GM19328 (cell line): ENCODE results near the gene THEM5.
"Not testable (repeated sequence)": the region's sequence is repeated elsewhere in the genome, so short reads cannot be mapped to it uniquely, and the experiment has no call there.

ENCODE experiments used
- ATAC-seq: cut with Tn5 transposase; IDR thresholded peaks from one replicate; pipeline ENCODE4 v1.9.1; 2021; ENCODE audit warnings: mild to moderate bottlenecking, moderate library complexity; ENCODE audit not compliant: unreplicated experiment

THEM5 gene

DNA sequence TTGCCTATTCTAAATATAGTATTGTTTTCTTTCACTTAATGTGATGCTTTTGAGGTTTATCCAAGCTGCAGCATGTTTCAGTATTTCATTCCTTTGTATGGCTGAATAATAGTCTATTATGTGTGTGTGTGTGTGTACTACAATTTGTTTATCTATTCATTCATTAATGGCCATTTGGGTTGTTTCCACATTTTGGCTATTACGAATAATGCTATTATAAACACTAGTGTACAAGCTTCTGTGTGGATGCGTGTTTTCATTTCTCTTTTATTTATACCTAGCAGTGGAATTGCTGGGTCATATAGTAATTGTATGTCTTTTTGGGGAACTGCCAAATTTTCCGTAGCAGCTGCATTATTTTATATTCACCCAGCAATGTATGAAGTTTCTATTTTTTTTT, 15.0 kb upstream of the THEM5 start:
- no peak for ATAC-seq

DNA sequence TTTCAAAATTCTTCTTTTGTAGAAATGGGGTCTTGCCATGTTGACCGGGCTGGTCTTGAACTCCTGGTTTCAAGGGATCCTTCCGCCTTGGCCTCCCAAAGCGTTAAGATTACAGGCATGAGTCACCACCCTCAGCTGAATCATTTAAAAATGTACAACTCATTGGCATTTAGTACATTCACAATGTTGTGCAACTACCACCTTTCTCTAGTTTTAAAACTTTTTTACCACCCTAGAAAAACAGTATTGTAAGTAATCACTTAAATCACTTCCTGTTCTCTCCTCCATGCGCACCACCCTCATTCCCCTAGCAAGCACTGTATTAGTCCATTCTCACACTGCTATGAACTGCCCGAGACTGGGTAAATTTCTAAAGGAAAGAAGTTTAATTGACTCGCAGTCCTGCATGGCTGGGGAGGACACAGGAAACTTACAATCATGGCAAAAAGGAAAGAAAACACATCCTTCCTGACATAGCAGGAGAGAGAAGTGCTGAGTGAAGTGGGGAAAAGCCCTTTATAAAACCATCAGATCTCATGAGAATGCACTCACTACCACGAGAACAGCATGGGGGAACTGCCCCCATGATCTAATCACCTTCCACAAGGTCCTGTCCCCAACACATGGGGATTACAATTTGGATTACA, 14.4 kb upstream of the THEM5 start:
- no peak for ATAC-seq

DNA sequence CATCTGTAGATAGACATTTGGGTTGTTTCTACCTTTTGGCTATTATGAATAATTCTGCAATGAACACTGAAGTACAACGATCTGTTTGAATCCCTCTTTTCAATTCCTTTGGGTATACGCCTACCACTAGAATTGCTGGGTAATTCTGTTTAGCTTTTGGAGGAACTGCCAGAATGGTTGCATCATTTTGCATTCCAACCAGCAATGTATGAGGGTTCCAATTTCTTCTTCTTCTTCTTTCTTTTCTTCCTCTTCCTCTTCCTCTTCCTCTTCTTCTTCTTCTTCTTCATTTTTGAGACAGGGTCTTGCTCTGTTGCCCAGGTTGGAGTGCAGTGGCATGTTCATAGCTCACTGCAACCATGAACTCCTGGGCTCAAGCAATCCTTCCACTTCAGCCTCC, 13.8 kb upstream of the THEM5 start:
- ATAC-seq, result no peak

DNA sequence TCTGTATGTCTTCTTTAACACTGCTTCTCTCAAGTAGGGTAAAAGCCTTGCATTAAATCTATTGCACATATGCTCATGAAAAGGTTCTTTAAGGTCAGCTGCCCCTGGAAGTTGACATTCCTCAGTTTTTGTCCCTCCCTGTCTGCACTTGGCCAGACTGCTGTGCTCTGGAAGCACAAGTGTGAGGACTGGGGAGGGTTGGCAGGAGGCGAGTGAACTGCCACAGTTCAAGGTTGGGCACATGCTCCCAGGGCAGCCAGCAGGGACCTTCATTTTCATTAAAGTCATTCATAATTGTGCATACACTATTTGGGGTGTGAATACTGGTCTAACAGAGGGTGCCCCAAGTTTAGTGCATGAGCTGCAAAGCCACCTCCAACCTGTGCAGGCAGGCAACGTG, 10.9 kb upstream of the THEM5 start:
- no peak for ATAC-seq

DNA sequence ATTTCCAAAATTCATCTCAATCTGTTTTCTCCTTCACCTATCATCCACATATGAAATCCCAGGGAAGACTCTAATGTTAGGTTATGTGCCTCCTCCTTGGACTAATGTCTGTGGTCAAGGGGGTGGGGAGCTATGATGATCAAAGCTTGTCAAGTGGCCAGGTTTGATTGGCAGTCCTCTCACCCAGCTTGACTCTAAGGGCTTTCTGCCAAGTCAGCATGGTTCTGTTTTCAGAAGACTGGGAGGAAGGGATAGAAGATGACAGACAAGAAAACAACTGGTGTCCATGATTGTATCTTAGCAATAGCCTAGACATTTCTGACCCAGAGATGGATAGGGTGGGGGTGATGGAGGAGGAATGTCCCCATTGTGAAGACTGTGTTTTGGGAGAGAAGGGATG, 9.1 kb upstream of the THEM5 start:
- no peak for ATAC-seq

DNA sequence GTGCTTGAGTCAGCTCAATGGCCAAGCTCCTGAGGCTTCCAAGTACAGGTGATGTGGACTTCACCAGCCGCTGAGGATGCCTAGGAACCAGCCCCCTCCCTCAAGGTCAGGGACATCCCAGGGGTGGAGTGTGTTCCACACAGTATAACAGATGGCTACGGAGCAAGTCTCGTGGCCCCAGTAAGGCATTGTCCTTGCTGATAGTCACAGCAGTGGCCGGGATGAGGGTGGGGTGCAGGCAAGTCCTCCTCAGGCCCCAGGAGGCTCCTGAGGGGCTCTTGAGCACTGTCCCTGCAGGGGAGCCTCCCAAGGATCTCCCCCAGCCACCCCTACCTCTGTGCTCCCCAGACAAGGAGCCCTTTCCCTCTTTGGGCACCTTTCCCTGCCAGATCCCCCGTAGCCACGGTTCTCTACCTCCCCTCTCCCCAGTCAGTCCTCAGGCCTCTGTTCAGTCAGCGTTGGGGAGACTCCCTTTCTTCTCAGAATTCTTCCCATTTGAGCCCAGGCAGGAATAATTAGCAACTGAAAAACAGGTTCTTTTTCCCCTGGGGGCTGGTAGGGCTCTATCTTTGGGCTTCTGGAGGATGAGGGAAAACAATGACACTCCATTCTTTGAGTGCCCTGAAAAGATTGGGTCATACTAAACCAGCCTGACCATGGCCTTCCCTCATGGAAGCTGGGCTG, 7.1 kb upstream of the THEM5 start:
- ATAC-seq, result no peak

DNA sequence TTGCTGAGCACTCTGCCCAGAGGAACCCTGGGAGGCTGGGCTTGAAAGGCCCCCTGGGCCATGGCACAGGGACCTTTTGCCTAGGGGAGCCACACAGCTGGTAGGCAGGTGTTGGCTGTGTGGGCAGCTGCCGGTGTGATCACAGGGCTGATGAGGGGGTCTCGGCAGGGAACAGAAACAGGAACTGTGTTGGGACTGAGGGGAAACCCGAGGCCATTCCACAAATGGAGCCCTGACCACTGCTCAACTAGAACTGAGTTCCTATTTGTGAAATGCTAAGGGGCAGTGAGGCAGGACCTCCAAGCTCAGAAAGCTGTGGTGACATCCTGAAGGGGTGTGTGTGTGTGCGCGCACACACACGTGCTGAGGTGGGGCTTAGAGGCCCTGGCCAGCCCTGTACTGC, 6.4 kb upstream of the THEM5 start:
- ATAC-seq, result no peak

DNA sequence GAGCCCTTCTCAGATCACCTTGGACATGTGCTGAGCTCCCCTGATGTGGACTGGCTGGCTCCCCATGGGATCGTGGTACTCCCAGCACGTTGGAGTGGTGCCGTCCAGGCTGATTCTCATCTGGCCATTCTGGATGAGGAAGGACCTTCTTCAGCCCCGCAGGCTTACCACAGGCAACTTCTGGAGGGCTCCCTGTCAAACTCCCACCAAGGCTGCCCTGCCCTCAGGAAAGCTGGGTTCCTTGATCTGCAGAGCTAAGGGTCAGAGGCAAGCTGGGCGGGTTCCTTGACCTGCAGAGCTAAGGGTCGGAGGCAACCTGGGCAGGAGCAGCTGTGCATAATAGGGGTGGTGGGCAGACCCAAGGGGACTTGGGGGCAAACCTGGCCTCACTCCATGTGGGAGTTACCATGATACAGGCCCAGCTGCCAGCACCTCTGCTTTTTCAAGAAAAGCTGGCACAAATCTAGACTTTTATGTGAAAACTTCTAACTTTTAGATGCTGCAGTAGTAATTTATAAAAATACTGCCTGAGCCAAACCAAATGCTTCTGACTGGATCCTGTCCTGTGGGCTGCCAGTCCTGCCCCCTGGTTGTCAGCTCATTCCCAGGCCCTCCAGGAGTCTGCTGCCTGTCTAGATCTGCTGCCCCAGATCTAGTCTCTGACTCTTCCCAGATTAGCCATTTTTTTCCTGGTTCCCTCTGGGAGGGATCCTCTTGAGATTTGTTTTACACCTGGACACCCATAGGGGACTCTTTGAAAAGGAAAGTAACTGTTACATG, 5.6 kb upstream of the THEM5 start:
- no peak for ATAC-seq

DNA sequence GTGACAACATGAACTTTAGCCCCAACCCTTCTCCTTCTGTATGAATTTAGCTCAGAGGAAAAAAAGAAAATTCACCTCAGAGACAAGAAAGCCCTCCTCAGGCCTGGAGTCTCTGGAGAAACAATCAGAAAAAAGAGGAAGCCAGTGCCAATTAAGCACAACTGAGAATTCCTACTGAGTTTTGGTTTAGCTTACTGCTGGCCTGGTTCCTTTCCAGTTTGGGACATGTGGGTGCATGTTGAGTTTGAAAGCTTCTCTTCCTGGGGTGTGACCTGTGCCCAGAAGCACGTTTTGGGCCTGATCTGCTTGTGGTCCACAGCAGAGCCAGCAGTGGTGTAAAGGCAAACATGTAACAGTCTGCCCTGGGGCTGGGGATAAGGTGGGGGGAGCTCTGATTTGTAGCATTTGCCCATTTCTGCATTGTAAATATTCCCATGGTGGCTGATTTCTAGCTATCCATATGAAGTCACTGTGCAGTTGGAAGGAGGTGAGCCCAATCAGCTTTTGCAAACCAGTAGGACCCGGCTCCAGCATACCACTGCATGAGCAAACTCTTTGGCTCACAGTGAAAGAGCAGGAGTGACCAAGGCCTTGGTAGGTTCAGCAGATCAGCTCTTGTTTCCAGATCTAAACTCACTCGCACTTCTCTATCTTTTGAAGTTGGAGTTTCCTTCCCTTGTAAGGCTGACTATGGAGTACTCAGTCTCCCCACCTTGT, 4.7 kb upstream of the THEM5 start:
- ATAC-seq, result no peak

DNA sequence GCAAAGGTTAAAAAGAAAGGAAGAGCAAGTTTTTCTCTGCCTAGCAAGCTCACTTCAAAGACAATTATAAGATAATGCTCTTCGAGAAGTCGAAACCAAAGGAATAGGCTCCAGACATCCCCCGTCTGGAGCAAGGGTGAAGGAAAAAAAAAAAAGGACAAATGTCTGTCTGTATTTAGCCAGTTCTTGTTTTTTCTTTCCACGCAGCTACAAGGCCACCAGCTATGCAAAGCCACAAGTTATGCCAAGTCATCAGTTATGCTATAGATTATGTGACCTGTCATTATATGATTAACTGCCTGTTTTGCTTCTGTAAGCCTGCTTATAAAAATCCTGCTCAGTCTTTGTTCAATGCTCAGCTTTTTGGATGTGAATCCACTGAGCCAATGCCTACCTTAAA, 2.4 kb upstream of the THEM5 start:
- no peak for ATAC-seq

DNA sequence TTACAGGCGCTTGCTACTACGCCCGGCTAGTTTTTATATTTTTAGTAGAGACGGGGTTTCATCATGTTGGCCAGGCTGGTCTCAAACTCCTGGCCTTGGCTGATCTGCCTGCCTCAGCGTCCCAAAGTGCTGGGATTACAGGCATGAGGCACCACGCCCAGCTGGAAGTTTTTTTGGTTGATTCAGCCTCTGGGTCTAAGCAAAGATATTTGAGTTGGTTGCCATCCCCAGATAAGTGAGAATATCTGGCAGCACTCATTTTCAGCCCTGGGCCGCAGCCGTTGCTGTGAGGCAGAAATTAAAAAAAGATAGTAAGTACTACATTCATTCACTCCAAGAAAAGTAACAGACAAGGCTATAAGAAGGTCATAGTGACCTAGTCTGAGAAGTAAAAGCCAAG, 2.0 kb upstream of the THEM5 start:
- ATAC-seq, result not testable (repeated sequence)

DNA sequence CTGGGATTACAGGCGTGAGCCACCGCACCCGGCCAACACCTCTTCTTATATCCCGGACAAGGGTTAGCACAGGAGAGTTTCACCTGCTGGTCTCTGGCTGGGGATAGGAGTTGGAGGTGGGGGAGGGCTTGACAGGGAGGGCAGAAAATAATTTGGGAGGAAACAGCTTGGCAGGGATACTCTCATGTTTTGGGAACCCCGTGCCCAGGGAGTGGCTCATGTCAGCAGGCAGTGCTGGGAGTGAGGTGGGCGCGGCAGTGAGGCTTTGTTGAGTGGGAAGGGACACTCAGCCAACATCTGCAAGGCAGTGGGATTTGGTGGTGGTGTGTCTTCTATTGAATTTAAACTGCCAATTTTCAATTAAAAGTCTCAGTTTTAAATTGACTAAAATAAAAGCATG, 1.1 kb upstream of the THEM5 start:
- ATAC-seq, result no peak

DNA sequence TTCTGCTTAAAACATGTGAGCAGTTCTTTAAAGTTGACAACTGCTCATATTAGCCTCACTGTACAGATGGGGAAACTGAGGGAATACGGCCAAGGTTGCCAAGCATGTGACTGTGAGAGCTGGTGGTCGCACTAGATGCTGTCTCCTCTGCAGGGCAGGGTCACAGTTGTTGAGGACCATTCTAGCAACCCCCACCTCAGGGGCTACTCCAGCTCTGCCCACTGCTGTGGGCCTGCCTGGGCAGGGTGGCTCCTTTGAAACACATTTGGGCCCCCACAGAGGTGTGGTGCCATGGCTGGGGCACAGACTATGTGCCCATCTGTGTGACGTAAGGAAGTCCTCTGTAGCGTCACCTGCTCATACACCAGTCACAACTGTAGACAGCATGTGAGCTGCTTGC, 779 bp downstream of the THEM5 start:
- no peak for ATAC-seq

DNA sequence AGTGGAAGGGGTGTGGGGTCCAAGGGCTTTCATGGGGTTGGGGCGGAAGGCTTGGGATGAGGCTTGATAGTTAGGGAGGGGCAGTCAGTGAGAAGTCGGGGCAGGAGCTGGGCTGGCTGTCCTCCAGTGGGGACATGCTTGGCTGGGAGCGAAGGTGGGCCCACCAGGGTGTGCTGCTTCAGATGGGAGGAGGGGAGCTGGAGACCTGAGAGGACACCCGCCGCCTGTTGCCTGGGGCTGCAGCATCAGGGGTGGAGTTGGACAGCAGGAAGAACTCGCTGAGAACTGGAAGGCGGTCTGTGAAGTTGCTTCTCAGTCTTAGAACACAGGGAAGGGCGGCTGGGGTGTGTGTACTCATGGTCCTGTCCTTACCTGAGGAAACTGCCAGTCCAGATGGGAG, 1.6 kb downstream of the THEM5 start:
- no peak for ATAC-seq

DNA sequence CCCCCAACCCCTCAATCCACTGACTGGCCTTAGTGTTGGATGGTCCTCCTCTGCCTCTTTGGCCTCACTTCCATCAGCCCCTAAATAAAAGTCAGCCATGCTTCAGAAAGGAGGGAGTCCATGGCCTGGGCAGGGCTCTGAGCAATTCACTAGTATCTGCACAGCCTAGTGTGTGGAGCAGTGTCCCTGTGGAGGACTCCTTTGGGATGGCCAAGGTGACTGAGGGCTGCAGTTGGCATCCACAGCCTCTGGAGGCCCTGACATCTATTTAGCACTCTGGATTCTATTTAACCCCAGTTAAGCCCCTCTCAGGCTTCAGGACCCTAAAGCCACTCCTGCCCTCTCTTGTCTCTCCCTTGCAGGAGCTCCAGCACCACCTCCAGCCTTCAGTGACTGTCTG, 3.6 kb downstream of the THEM5 start:
- no peak for ATAC-seq

DNA sequence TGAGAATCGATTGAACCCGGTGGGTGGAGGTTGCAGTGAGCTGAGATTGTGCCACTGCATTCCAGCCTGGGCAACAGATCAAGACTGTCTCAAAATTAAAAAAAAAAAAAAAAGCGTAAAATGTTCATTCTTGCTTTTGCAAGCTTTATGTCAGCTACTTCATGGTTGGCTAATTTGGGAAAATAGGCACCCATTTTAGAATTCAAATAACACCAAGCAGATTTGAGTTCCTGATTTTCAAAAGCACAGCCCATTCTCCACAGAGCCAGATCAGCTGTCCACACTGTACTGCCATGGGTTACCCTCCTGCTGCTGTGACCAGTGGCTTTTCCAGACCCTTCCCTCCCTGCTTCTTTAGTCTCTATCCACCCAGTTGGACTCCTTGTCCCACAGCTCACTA, 4.4 kb downstream of the THEM5 start:
- ATAC-seq, result no peak

DNA sequence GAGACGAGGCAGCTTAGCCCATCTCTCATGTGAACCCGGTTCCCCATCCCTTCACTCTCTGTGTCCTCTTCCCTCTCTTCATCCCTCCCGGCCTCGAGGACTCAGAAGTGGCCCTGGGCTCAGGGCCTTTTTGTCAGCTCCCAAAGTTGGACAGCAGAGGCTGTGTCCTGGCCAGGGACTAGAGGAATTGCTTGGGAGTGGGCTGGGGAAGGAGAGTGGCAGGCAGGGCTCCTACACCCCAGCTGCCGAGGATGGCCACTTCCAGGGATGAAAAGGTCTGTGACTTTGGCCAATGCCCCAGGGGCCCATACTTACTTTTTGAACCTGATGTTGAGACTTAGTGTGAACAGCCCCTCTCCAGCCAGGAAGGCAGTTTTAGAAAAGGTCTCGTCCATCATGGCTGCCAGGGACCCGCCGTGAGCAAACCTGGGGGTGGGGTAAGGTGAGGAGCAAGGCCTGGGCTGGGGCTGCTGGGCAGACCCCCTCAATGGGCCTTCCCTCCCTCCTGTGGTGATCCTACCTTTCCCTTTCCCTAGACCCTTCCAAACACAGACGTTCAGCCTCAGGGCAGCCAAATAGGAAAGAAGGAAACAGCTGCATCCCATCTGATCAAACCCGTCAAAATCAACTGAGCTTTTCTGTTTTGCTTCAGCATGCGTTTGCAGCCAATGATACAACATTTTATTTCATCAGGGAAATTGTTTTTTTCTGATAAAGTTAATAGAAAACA, 5.5 kb downstream of the THEM5 start:
- no peak for ATAC-seq

DNA sequence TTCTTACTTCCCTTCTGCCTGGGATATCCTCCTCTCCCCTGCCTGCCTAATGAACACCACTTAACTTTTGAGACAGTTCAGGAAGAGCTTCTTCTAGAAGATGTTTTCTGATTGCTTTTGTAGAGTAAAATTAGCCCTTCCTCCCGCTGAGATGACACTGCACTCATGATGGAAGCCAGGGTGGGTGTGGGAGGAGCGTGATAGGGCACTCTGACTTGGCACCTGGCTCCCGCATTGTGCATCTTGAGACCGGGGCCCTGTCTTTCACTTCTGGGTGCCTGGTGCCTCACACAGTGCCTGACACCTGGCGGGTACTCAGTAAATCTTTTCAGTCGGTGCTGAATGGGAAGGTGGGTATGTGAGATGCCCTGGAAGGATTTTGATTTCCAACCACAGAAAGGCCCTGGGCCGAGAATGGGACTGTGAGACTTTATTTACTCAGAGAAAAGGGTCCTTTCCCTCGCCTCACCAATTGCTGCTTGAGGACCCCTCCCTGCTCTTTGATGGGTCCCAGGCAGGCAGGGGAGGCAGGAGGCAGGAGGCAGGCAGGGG, 6.8 kb downstream of the THEM5 start:
- no peak for ATAC-seq

DNA sequence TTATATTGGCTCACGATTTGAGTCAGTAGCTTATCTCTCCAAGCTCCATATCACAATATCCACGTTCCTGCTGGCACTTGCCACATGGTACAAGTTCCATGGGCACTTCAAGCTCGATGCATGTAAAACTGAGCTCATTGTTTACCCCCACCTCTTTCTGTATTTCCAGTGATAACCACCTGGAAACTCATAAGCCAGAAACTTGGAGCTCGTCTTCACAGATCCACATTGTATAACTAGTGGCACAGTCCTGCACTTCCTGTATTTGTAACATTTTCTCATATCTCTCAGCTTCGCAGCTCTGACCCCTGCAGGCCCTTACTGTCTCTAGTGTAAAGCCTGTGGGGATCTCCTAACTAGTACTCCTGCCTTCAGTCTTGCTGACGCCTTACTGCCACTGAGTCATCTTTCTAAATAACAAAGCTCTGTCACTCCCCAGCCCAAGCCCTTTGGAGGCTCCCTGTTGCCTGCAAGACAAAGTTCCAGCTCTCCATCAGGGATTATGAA, 7.4 kb downstream of the THEM5 start:
- no peak for ATAC-seq

DNA sequence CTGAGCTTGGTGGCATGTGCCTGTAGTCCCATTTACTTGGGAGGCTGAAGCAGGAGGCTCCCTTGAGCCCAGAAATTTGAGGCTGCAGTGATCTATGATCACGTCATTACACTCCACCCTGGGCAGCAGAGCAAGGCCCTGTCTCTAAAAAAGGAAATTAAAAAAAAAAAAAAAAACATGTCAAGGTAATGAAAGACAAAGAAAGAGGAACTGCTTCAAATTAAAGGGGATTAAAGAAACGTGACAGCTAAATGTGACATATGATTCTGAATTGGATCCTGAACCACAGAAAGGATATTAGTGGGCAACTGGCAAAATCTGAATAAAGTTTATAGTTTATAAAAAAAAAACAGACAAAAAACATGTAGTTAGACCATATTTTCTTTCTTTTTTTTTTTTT, 10.1 kb downstream of the THEM5 start:
- no peak for ATAC-seq
